Stimulated activated CD4-positive, alpha-beta T cell treated with anti-CD3 and anti-CD28 coated beads, Interleukin-1b, Interleukin-23, amount 100 ng/mL, for 4 hours (primary cell): ENCODE results near the gene MTCL1.

Experiments
- DNase-seq, 2 donors: peaks; one replicate each; pipeline ENCODE4 v3.0.0-alpha.2; 2020; ENCODE audit warnings: low read depth in 2 of 2

MTCL1 gene

GRCh38 chr18:8705238-8705960, at the start of gene MTCL1:
Gene MTCL1, plus strand, starts transcription at chr18:8705556. Its CDS starts 105 bp downstream, at chr18:8705661.
- DNase-seq: no peak

- no peak for DNase-seq
Observed at GRCh38 chr18:8656232-8656631, 49.1 kb upstream of the MTCL1 start.

- no peak for DNase-seq
Observed at GRCh38 chr18:8657050-8657820, 48.1 kb upstream of the MTCL1 start.

GRCh38 chr18:8657873-8658470, 47.4 kb upstream of the MTCL1 start:
- no peak for DNase-seq

GRCh38 chr18:8658858-8659485, 46.4 kb upstream of the MTCL1 start:
- DNase-seq: no peak

- no peak for DNase-seq
Observed at GRCh38 chr18:8659609-8660242, 45.6 kb upstream of the MTCL1 start.

GRCh38 chr18:8660316-8660715, 45.0 kb upstream of the MTCL1 start:
- DNase-seq: no peak

- DNase-seq: no peak
Observed at GRCh38 chr18:8661754-8662559, 43.4 kb upstream of the MTCL1 start.

- no peak for DNase-seq
Observed at GRCh38 chr18:8662560-8663255, 42.6 kb upstream of the MTCL1 start.

- DNase-seq: no peak
Observed at GRCh38 chr18:8667846-8668245, 37.5 kb upstream of the MTCL1 start.

- DNase-seq: no peak
Observed at GRCh38 chr18:8668381-8668780, 37.0 kb upstream of the MTCL1 start.

- DNase-seq: no peak
Observed at GRCh38 chr18:8669571-8669970, 35.8 kb upstream of the MTCL1 start.

GRCh38 chr18:8673256-8674209, 31.8 kb upstream of the MTCL1 start:
- no peak for DNase-seq

GRCh38 chr18:8675057-8675456, 30.3 kb upstream of the MTCL1 start:
- no peak for DNase-seq

- DNase-seq: no peak
Observed at GRCh38 chr18:8681196-8681595, 24.2 kb upstream of the MTCL1 start.

GRCh38 chr18:8684577-8684976, 20.8 kb upstream of the MTCL1 start:
- no peak for DNase-seq

GRCh38 chr18:8685141-8685913, 20.0 kb upstream of the MTCL1 start:
- no peak for DNase-seq

GRCh38 chr18:8685914-8686216, 19.5 kb upstream of the MTCL1 start:
- no peak for DNase-seq

GRCh38 chr18:8686611-8687010, 18.7 kb upstream of the MTCL1 start:
- no peak for DNase-seq
